Body of pancreas (tissue), 4 donors: ENCODE data around the gene LDLRAD4.

Experiments used
- CTCF ChIP-seq, 7 experiments: fragments of 450-650 bp in 4 of 7; fragments of 200-600 bp in 3 of 7; sonication (generic) in 3 of 7; IDR thresholded peaks; one replicate each; pipeline ENCODE4 v1.5.1; 2016 to 2019; ENCODE audit warnings: antibody characterized with exemption in 7 of 7
- POLR2A ChIP-seq, 3 donors: fragments of 450-650 bp; IDR thresholded peaks; one replicate each; pipeline ENCODE4 v1.6.1; 2016; ENCODE audit warnings: antibody characterized with exemption in 3 of 3, mild to moderate bottlenecking in 2 of 3

GRCh38 chr18:13614641-13615288 is 396.2 kb downstream of the LDLRAD4 start:
- TF ChIP-seq CTCF (IDR thresholded peaks at IDR 0.05), result no peak
- TF ChIP-seq POLR2A (IDR thresholded peaks at IDR 0.05), result no peak
